ENCODE measurements around the gene SLC25A21.

- no peak for TF ChIP-seq EZH2phosphoT487 (conservative IDR thresholded peaks at IDR 0.05; ENCODE audit: low read length)
- no peak for TF ChIP-seq CTCF (IDR thresholded peaks at IDR 0.05; ENCODE audit: insufficient read depth, low read length, poor library complexity, severe bottlenecking)
Measured at GRCh38 chr14:37165794-37166193, 6.6 kb downstream of the SLC25A21 start.

Data from SU-DHL-6 (cell line).